ENCODE data around the gene TGIF1.

The TGIF1 gene

GRCh38 chr18:3502650-3503049, 52.7 kb downstream of the TGIF1 start:
- Histone ChIP-seq H3K79me2 (ENCODE audit: insufficient read depth, low read length) (no peaks in the 10 kb centered on the region), H4K20me1 (ENCODE audit: insufficient read depth, low read length, poor library complexity, severe bottlenecking) (no peaks in the 10 kb centered on the region), H3F3A (ENCODE audit: low read depth) (no peaks in the 10 kb centered on the region), H3K36me3 (ENCODE audit: insufficient read depth, low read length) (no peaks in the 10 kb centered on the region), H3K9me2 (replicated peaks; ENCODE audit: low read depth, low read length) (no peaks in the 10 kb centered on the region), H3K9ac (ENCODE audit: low read depth, low read length, poor library complexity, severe bottlenecking) (no peak overlapping the region), H3K4me3 (ENCODE audit: low read length, poor library complexity, severe bottlenecking) (no peak overlapping the region), H3K4me2 (ENCODE audit: low read depth, low read length, poor library complexity, severe bottlenecking) (no peak overlapping the region), H3K9me3 (ENCODE audit: insufficient read depth, low read depth, low read length) (no peaks in the 10 kb centered on the region), H2AFZ (ENCODE audit: low read length) (no peak overlapping the region), H3K4me1 (ENCODE audit: insufficient read depth, low read length, poor library complexity, severe bottlenecking) (no peaks in the 10 kb centered on the region), H3K27me3 (ENCODE audit: insufficient read depth, low read length, poor library complexity, severe bottlenecking) (no peaks in the 10 kb centered on the region)
- TF ChIP-seq CTCF (conservative IDR thresholded peaks at IDR 0.05; ENCODE audit: low read length): no peak
- TF ChIP-seq EZH2phosphoT487 (IDR thresholded peaks at IDR 0.05; ENCODE audit: borderline replicate concordance): no peak

- Histone ChIP-seq H3K4me1 (ENCODE audit: insufficient read depth, low read length, poor library complexity, severe bottlenecking) (no peaks in the 10 kb centered on the region), H3K4me2 (ENCODE audit: low read depth, low read length, poor library complexity, severe bottlenecking) (no peak overlapping the region), H4K20me1 (ENCODE audit: insufficient read depth, low read length, poor library complexity, severe bottlenecking) (no peaks in the 10 kb centered on the region), H3K9me3 (ENCODE audit: insufficient read depth, low read depth, low read length) (no peaks in the 10 kb centered on the region), H3F3A (ENCODE audit: low read depth) (no peaks in the 10 kb centered on the region), H3K9ac (ENCODE audit: low read depth, low read length, poor library complexity, severe bottlenecking) (no peak overlapping the region), H3K27me3 (ENCODE audit: insufficient read depth, low read length, poor library complexity, severe bottlenecking) (no peaks in the 10 kb centered on the region), H3K9me2 (replicated peaks; ENCODE audit: low read depth, low read length) (no peaks in the 10 kb centered on the region), H3K4me3 (ENCODE audit: low read length, poor library complexity, severe bottlenecking) (no peak overlapping the region), H2AFZ (ENCODE audit: low read length) (no peak overlapping the region), H3K79me2 (ENCODE audit: insufficient read depth, low read length) (no peaks in the 10 kb centered on the region), H3K36me3 (ENCODE audit: insufficient read depth, low read length) (no peaks in the 10 kb centered on the region)
- no peak for TF ChIP-seq CTCF (conservative IDR thresholded peaks at IDR 0.05; ENCODE audit: low read length)
- TF ChIP-seq EZH2phosphoT487 (IDR thresholded peaks at IDR 0.05; ENCODE audit: borderline replicate concordance): no peak
These were observed 54.7 kb downstream of the TGIF1 start for GRCh38 chr18:3504637-3505036.

GRCh38 chr18:3508576-3509549, 58.9 kb downstream of the TGIF1 start:
- no peaks in the 10 kb centered on the region for H3K36me3 ChIP-seq (ENCODE audit: insufficient read depth, low read length)
- no peak overlapping the region for H3K4me3 ChIP-seq (ENCODE audit: low read length, poor library complexity, severe bottlenecking)
- no peak overlapping the region for H3K4me2 ChIP-seq (ENCODE audit: low read depth, low read length, poor library complexity, severe bottlenecking)
- H3K9ac ChIP-seq (ENCODE audit: low read depth, low read length, poor library complexity, severe bottlenecking): no peak overlapping the region
- H3K9me2 ChIP-seq (replicated peaks; ENCODE audit: low read depth, low read length): no peaks in the 10 kb centered on the region
- no peaks in the 10 kb centered on the region for H3F3A ChIP-seq (ENCODE audit: low read depth)
- H3K79me2 ChIP-seq (ENCODE audit: insufficient read depth, low read length): no peaks in the 10 kb centered on the region
- TF ChIP-seq CTCF (conservative IDR thresholded peaks at IDR 0.05; ENCODE audit: low read length): no peak
- TF ChIP-seq EZH2phosphoT487 (IDR thresholded peaks at IDR 0.05; ENCODE audit: borderline replicate concordance): no peak
- no peak overlapping the region for H2AFZ ChIP-seq (ENCODE audit: low read length)
- no peaks in the 10 kb centered on the region for H4K20me1 ChIP-seq (ENCODE audit: insufficient read depth, low read length, poor library complexity, severe bottlenecking)
- peaks cover 4% of the 10 kb centered on the region for H3K4me1 ChIP-seq (ENCODE audit: insufficient read depth, low read length, poor library complexity, severe bottlenecking)
- H3K9me3 ChIP-seq (ENCODE audit: insufficient read depth, low read depth, low read length): no peaks in the 10 kb centered on the region
- no peaks in the 10 kb centered on the region for H3K27me3 ChIP-seq (ENCODE audit: insufficient read depth, low read length, poor library complexity, severe bottlenecking)

Measured in Loucy (cell line).